ENCODE results near the gene BAIAP3.
"Not testable (repeated sequence)": the region's sequence is repeated elsewhere in the genome, so short reads cannot be mapped to it uniquely, and the experiment has no call there.

BAIAP3 gene, protein sequence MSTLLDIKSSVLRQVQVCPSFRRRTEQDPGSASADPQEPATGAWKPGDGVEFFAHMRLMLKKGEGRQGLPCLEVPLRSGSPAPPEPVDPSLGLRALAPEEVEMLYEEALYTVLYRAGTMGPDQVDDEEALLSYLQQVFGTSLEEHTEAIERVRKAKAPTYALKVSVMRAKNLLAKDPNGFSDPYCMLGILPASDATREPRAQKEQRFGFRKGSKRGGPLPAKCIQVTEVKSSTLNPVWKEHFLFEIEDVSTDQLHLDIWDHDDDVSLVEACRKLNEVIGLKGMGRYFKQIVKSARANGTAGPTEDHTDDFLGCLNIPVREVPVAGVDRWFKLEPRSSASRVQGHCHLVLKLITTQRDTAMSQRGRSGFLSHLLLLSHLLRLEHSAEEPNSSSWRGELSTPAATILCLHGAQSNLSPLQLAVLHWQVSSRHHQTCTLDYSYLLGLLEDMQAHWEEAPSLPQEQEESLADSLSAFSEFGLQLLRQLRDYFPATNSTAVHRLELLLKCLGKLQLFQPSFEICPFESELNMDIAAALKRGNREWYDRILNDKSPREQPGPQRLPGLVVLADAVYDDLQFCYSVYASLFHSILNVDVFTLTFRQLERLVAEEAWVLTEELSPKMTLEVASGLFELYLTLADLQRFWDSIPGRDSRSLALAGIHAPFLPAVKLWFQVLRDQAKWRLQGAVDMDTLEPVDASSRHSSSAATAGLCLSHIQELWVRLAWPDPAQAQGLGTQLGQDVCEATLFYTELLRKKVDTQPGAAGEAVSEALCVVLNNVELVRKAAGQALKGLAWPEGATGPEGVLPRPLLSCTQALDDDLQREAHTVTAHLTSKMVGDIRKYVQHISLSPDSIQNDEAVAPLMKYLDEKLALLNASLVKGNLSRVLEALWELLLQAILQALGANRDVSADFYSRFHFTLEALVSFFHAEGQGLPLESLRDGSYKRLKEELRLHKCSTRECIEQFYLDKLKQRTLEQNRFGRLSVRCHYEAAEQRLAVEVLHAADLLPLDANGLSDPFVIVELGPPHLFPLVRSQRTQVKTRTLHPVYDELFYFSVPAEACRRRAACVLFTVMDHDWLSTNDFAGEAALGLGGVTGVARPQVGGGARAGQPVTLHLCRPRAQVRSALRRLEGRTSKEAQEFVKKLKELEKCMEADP

DNA sequence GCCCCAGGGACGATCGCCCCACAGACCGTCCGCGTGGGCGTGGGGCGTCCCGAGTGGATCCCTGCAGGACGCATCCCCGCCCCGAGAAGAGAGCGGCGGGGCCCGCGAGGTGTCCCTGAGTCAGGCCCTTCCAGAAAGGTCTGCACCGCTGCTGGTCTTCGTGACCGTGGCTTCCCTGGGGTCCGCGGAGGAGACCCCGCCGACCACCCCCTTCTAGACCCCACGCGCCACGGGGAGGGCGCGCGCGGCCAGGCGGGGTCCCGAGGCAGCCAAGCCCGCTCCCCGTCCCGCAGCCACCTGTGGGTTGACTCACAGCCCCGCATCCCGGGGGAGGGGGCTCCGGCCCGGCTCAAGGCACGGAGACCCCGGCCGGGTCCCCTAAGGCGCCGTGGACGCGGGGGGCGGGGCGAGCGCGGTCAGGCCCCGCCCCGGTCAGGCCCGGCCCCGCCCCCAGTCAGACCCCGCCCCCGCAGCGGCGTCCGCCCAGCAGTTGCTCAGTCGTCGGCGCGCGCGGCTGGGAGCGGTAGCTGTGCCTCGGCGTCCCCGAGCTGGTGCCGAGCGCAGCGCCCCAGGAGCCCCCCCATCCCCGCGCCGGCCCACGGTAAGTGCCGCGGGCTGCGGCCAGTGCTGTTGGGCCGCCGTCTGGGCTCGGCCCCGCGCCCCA is at the start of gene BAIAP3:
Gene BAIAP3, plus strand, starts transcription at position 497 of the 664 bp plus-strand sequence. CDS start 4,905 bp downstream, outside the sequence.
- no peak for DNase-seq (ENCODE audit: low read depth, low spot score)

DNA sequence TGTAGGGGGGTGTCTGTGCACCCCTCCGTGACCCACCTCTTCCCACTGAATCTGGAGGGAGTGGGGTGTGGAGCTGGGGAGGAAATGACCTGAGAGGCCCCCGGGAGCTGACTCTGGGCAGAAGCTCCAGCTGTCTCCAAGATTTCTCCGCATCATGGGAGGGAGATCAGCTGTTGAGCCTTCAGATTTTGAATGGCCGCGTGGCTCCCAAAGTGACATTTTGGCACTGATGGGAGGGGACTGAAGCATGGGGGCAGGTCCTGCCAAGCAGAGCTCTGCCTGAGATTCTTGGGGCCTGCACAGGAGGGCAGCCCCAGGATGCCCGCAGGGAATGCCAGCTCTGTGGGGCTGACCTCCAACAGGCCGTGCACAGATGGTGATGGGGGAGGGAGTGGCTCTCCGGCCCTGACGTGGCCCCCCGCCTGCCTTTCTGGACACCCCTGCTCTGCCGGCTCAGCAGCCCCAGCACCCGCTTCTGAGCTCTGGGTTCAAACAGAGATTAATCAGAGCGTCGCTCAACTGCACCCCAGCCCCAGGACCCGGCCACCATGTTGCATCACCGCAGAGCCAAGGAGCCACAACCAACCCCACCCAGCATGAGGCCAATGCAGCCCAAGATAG is 49.3 kb upstream of the BAIAP3 start:
- no peak for DNase-seq (ENCODE audit: low read depth, low spot score)

DNA sequence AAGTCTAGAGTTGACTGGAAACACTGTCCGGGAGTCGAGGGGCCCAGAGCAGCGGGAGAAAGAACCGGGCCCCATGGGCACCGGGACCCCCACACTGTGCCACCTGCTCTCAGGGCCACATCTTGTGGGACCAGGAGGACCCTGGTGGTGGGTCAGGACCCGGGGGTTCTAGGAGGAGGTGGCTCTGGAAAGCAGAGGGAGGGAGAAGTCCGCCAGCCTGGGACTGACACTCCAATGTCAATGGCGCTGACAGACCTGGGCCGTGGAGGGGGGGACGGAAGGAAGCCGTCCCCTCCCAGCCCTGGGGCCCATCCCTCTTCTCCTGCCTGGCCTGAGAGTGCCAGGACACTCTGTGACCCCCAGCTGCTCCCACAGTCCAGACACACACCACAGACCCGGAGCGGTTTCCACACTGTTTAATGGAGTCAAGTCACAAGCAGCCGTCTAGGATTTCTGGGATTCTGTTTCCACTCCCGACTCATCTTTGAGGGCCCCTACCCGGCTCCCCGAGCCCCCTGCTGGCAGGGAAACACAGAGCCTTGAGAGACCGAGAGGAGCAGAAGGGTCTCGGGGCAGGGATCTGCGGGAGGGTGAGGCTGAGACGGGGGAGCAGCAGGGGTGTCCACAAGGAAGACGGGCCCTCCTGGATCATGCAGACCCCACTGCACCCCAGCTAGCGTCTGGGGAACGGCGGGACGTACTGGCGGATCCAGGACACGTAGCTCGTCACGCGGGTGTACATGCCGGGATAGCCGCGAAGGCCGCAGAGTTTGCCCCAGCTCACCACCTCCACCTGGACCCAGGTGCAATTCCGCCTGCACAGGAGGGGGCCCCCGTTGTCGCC is 47.6 kb upstream of the BAIAP3 start:
- DNase-seq (ENCODE audit: low read depth, low spot score), result no peak

DNA sequence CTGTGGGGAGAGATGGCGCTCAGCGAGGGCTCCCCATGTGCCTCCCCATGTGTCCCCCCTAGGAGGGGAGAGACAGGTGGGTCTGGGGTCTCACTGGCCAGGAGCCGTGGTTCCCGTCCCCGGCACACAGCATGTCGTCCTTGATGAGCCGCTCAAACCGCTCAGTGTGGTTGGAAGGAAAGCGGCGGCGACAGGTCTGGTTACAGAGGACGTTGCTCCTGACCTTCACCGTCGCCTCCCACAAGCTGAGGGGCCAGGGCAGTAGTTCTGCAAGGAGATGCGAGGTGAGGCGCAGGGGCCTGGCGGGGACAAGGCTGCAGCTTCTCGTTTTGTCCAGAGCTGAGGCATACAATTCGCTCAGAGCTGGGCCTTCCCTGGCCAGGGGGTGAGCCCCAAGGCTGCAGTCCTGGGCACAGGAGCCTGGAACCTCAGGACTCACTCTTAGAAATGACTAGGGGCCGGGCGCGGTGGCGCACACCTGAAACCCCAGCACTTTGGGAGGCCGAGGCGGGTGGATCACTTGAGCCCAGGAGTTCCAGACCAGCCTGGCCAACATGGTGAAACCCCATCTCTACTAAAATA is 46.8 kb upstream of the BAIAP3 start:
- DNase-seq (ENCODE audit: low read depth, low spot score), result no peak

DNA sequence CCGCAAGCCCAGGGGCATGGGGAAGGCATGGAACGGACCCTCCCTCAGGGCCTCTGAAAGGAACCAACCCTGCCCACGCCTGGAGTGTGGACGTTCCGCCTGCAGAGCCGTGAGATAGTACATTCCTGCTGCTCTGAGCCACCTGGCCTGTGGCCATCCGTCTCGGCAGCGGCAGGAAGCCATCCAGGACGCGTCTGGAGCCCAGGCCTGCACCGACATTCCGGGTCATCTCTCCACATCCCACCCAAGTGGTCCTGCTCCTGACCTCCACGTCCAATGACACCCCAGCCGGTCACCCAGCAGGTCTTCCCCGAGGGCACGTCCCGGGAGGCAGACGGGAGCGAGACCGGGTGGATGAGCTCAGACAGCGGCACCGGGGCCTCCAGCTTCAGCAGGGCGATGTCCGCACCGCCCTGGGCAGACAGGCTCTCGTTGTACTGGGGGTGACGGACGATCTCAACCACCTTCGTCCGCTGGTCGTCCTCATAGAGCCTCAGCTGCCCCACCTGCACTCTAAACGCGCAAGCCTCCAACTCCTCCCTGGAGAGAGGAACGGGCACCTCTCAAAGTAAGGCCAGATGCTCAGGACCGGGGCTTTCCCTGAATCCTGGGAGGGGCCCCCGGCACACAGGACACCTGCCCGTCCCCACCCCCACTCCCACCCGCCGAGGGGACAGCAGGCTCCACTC is 45.3 kb upstream of the BAIAP3 start:
- DNase-seq (ENCODE audit: low read depth, low spot score), result no peak

DNA sequence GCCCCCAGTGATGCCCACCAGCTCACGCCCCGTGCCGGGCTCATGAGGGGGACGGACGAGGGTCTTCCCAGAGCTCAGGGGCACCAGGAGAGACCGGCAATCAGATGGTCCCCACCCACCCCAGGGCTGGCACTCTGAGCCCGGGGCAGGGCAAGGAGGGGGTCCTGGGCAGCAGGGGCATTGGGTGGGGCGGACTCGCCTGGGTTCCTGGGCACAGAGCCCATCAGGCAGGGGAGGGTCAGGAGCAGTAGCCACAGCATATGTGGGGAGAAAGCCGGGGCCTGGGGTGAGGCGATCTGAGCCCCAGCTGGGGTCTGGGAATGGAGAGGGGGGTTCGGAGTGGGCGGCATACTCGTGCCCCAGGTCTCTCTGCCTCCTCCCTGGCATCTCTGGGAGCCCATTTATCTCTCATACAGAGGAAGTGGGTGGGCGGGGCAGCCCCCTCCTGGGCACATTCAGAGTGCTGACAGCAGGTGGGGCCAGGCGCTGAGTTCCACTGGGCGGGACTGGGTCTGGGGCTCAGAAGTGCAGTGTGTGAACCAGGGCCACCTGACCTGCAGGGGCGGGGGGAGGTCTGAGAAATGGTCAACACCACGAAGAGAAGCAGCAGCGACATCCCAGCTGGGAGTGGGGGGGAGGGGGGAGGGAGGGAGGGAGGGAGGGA is 44.5 kb upstream of the BAIAP3 start:
- no peak for DNase-seq (ENCODE audit: low read depth, low spot score)

DNA sequence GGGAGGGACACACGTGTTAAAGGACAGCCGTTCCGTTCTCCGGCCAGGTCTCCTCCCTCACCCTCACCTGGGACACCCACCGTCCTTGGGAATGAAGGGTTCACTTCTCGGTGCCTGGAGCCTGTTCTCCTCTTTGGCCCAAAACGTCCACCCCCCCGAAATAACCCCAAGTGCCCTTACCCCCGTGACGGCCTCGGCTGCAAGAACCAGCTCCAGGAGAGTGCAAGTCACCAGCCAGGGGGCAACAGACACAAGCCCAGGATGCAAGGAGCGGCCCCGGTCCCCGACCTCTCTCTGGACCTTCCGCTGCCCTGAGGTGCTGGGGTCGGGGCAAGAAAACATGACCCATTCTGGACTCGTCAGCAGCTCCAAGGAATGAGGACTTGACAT is 44.0 kb upstream of the BAIAP3 start:
- DNase-seq (ENCODE audit: low read depth, low spot score), result no peak

DNA sequence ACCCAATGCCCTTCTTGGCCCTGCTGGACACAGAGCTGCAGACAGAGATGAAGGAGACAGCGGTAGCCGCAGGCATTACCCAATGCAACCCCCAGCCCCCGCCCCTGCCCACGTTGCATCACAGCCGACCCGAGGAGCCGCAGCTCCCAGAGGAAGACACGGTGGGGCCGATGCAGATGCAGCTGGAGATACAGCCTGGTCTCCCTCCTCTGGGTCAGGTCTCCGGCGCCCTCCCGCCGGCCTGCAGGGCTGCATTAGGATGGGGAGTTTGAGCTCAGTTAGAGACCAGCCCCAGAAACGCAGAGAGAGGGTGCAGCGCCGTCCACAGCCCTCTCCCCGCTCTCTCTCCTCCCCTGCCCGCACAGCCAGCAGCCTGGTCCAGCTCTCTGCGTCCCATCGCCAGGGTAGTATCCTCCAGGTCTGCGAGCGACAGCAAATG is 43.4 kb upstream of the BAIAP3 start:
- DNase-seq (ENCODE audit: low read depth, low spot score), result no peak

DNA sequence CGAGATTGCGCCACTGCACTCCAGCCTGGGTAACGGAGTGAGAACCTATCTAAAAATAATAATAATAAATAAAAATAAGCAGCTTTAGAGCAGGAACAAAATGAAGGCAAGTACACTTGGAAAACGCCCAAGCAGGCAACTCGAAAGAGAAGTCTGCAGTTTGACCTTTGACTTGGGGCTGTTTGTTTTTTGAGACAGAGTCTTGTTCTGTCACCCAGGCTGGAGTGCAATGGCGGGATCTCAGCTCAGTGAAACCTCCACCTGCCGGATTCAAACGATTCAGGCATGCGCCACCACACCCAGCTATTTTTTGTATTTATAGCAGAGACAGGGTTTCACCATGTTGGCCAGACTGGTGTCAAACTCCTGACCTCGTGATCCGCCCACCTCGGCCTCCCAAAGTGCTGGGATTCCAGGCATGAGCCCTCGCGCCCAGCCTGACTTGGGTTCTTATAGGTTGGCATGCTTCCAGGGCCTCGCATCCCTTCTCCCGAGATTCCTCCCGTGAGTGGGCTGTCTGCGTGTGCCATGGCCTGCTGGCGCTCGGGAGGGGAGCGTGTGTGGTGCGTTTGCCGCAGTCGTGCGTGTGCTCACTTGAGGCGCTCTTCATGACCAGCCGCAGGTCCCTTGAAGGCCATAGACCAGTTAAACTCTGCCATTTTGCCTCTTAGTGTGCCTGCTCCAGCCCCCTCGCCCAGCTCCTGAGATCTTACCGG is 42.4 kb upstream of the BAIAP3 start:
- no peak for DNase-seq (ENCODE audit: low read depth, low spot score)

DNA sequence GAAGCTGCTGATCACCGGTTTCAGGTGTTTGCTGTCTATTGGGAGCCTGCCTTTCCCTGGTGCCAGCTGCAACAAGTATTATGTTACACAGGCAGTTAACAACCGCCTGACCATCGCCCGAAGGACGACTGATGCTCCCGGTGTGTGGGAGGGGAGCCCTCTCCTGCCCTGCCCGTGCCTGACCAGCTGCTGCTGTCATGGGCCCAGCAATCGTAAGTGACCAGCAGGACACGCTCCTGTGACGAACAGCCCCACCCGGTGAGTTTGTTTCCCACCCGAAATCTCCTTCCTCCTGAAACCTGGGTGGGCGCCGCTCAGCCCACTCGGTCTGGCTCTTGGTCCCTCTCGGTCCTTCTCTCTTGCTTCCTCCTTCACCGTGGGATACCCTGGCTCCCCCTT is 41.9 kb upstream of the BAIAP3 start:
- DNase-seq (ENCODE audit: low read depth, low spot score), result no peak

DNA sequence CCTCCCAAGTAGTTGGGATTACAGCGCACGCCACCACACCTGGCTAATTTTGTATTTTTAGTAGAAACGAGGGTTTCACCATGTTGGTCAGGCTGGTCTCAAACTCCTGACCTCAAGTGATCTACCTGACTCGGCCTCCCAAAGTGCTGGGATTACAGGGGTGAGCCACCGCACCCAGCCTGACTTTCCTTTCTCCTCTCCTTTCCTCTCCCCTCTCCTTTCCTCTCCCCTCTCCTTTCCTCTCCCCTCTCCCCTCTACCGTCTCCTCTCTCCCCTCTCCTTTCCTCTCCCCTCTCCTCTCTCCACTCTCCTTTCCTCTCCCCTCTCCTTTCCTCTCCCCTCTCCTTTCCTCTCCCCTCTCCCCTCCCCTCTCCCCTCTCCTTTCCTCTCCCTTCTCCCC is 41.2 kb upstream of the BAIAP3 start:
- not testable (repeated sequence) for DNase-seq (ENCODE audit: low read depth, low spot score)

DNA sequence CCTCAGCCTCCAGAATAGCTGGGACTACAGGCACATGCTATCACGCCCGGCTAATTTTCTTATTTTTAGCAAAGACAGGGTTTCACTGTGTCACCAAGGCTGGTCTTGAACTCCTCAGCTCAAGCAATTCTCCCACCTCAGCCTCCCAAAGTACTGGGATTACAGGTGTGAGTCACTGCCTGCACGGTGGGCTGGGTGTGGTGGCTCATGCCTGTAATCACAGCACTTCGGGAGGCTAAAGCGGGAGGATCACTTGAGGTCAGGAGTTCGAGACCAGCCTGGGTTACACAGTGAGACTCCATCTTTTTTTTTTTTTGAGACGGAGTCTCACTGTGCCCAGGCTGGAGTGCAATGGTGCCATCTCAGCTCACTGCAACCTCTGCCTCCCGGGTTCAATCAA is 40.6 kb upstream of the BAIAP3 start:
- DNase-seq (ENCODE audit: low read depth, low spot score), result not testable (repeated sequence)

DNA sequence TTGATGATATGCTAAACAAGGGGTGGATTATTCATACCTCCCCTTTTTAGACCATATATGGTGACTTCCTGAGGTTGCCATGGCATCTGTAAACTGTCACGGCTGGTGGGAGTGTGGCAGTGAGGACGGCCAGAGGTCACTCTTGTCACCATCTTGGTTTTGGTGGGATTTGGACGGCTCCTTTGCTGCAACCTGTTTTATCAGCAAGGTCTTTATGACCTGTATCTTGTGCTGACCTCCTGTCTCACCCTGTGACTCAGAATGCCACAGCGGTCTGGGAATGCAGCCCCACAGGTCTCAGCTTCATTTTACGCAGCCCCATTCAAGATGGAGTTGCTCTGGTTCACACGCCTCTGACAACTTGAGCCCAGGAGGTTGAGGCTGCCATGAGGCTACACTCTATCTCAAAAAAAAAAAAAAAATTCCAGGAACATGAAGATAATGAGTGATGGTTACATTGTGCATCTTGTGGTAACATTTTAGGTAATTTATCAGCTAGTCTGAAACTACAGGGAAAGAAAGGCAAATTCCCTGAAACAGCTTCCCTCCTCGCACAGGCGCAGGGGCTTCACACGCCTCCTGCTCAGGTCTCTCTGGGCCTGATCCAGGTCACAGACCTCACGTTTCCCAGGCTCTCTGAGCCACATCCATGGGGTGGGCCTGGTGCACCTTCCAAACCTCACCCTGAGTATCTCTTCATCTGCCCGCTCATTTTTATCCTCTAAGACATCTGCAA is 39.4 kb upstream of the BAIAP3 start:
- DNase-seq (ENCODE audit: low read depth, low spot score), result no peak

DNA sequence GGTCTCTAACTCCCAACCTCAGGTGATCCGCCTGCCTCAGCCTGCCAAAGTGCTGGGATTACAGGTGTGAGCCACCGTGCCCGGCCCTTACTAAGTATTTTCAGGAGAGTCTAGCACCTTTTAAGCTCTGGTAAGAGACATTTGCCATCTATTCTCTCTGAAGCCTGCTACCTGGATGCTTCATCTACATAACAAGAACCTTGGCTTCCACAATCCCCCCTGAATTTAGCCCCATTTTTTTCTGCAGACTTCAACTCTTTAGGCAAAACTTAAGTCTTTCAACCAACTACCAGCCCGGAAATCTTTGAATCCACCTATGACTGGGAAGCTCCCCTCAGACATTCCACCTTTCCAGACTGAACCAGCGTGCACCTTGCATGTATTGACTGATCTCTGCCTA is 38.0 kb upstream of the BAIAP3 start:
- no peak for DNase-seq (ENCODE audit: low read depth, low spot score)

DNA sequence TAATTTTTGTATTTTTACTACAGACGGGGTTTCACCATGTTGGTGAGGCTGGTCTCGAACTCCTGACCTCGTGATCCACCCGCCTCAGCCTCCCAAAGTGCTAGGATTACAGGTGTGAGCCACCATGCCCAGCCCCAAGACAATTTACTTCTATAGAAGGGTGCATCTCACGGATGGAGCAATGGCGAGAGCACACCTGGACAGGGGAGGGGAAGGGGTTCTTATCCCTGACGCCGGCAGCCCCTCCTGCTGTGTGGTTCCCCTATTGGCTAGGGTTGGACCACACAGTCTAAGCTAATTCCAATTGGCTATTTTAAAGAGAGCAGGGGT is 36.8 kb upstream of the BAIAP3 start:
- not testable (repeated sequence) for DNase-seq (ENCODE audit: low read depth, low spot score)

DNA sequence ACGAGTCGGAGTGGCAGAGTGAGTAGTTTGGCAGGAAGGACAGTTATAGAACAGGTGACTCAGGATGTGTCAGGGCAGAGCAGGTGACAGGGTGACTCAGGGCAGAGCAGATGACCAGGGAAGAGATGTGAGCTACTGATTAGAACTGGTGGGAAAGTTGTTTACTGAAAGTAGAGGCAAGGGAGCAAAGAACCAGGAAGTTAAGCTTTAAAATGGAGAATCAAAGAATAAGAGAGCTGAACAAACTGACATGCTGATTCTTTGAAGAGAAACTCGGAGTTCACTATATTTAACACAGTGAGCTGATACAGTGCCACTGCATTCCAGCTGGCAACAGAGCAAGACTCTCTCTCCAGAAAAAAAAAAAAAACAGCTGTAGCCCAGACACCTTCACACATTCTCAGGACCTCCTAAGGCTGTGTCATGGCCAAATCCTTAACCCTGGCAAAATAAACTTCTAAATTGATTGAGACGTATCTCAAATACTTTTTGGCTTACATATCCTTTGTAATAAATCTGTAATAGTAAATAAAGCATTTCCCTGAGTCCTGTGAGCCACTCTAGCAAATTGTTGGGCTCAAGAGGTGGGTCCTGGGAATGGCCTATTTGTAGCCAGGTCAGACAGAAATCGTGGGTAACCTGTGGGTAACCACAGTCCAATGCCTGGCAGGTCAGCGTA is 36.3 kb upstream of the BAIAP3 start:
- no peak for DNase-seq (ENCODE audit: low read depth, low spot score)

DNA sequence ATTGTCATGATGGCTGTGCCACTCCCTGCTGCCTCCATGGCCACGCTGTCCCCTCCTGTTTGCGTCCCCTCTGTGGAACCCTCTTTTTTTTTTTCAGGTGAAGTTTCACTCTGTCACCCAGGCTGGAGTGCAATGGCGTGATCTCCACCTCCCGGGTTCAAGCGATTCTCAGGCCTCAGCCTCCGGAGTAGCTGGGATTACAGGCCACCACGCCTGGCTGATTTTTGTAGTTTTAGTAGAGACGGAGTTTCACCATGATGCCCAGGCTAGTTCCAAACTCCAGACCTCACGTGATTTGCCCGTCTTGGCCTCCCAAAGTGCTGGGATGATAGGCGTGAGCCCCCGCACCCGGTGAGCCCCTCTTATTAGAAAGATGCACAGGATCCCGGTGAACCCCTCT is 35.0 kb upstream of the BAIAP3 start:
- DNase-seq (ENCODE audit: low read depth, low spot score), result no peak

Data from activated naive CD8-positive, alpha-beta T cell treated with anti-CD3 and anti-CD28 coated beads, Interleukin-2, amount 50 U/mL, for 16 hours (primary cell).